ENCODE measurements around the gene ZNF263.

- TF ChIP-seq, protein P1, sequence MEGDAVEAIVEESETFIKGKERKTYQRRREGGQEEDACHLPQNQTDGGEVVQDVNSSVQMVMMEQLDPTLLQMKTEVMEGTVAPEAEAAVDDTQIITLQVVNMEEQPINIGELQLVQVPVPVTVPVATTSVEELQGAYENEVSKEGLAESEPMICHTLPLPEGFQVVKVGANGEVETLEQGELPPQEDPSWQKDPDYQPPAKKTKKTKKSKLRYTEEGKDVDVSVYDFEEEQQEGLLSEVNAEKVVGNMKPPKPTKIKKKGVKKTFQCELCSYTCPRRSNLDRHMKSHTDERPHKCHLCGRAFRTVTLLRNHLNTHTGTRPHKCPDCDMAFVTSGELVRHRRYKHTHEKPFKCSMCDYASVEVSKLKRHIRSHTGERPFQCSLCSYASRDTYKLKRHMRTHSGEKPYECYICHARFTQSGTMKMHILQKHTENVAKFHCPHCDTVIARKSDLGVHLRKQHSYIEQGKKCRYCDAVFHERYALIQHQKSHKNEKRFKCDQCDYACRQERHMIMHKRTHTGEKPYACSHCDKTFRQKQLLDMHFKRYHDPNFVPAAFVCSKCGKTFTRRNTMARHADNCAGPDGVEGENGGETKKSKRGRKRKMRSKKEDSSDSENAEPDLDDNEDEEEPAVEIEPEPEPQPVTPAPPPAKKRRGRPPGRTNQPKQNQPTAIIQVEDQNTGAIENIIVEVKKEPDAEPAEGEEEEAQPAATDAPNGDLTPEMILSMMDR (IDR thresholded peaks at IDR 0.05): no peak
- TF ChIP-seq RAD21 (IDR thresholded peaks at IDR 0.05; ENCODE audit: low read length): no peak
- TF ChIP-seq POLR2AphosphoS5 (IDR thresholded peaks at IDR 0.05; ENCODE audit: low read depth, low read length): no peak
- TF ChIP-seq USF2 (IDR thresholded peaks at IDR 0.05; ENCODE audit: borderline replicate concordance, low read depth, low read length): no peak
- TF ChIP-seq SIN3A (IDR thresholded peaks at IDR 0.05; ENCODE audit: borderline replicate concordance, low read depth, low read length): no peak
Measured at GRCh38 chr16:3234543-3234856, 48.8 kb upstream of the ZNF263 start.

Measured in SK-N-SH (cell line).